Esophagus muscularis mucosa (tissue), 4 donors: Measurements from ENCODE around the gene C2orf42. TPM values are rescaled to one million over a fixed set of nuclear protein-coding genes. Genes with fewer than 3 reads are reported as not detected.
A peak's percentile ranks its signal among the peaks of the same experiment; 100 is the strongest.

Experiments
- DNase-seq: peaks from one replicate; pipeline ENCODE4 v3.0.0-alpha.2; 2017; ENCODE audit errors: extremely low spot score
- H3K27ac ChIP-seq, 4 donors: fragments of 200-600 bp; sonication (generic); replicated peaks in 1 of 4; 1 replicate in 3 of 4; 2 replicates in 1 of 4; pipeline ENCODE4 v1.5.1; 2016 to 2019; ENCODE audit warnings: mild to moderate bottlenecking in 1 of 4
- H3K27me3 ChIP-seq, 4 donors: fragments of 200-600 bp; sonication (generic); one replicate each; pipeline versions ENCODE4 v1.5.1 to v1.6.0; 2016 to 2019
- H3K36me3 ChIP-seq, 4 donors: fragments of 200-600 bp; sonication (generic); one replicate each; pipeline ENCODE4 v1.5.1; 2016 to 2019
- H3K4me1 ChIP-seq, 4 donors: fragments of 200-600 bp; sonication (generic); one replicate each; pipeline ENCODE4 v1.5.1; 2016 to 2019
- H3K4me3 ChIP-seq, 4 donors: fragments of 200-600 bp; sonication (generic); 1 replicate in 2 of 4; 2 replicates in 2 of 4; pipeline ENCODE4 v1.5.1; 2016 to 2019; ENCODE audit warnings: mild to moderate bottlenecking in 4 of 4, moderate library complexity in 1 of 4
- H3K9me3 ChIP-seq, 4 donors: fragments of 200-600 bp; sonication (generic); 1 replicate in 3 of 4; 2 replicates in 1 of 4; pipeline ENCODE4 v1.5.1; 2016 to 2019
- CTCF ChIP-seq, 3 experiments: fragments of 200-600 bp in 2 of 3; fragments of 450-650 bp in 1 of 3; sonication (generic) in 2 of 3; IDR thresholded peaks; one replicate each; pipeline ENCODE4 v1.5.1; 2017 to 2019; ENCODE audit warnings: antibody characterized with exemption in 3 of 3, mild to moderate bottlenecking in 2 of 3, moderate library complexity in 1 of 3
- EP300 ChIP-seq: sonication (generic); formaldehyde crosslinking; IDR thresholded peaks from one replicate; pipeline ENCODE4 v1.6.1; 2017; ENCODE audit warnings: antibody characterized with exemption
- POLR2A ChIP-seq: fragments of 450-650 bp; IDR thresholded peaks from one replicate; pipeline ENCODE4 v1.6.1; 2017; ENCODE audit warnings: antibody characterized with exemption, moderate library complexity, mild to moderate bottlenecking, low read depth
- POLR2AphosphoS5 ChIP-seq, 2 donors: sonication (generic); formaldehyde crosslinking; IDR thresholded peaks; one replicate each; pipeline ENCODE4 v1.6.1; 2017; ENCODE audit warnings: antibody characterized with exemption in 2 of 2
- WGBS: methylation state at CpG from one replicate; pipeline ENCODE4 v1.1.5; 2018; 5-methylcytosine and 5-hydroxymethylcytosine counted together
- intact Hi-C: fragments of 100-400 bp; cut with DNase I; formaldehyde crosslinking; loops from one replicate; pipeline ENCODE4 v1.15.1; 2023
- total RNA-seq, 4 donors: library from RNA; depleted of rRNA; stranded (reverse); fragments of >200 nt; gene quantifications; one replicate each; pipeline versions ENCODE4 v1.1.0 to v1.2.1, GENCODE V29; 2016

Gene C2orf42
- total RNA-seq, 4 donors from 2014 or later, result 15.4 to 20.9 (median 17.9) TPM

- Histone ChIP-seq H3K4me1 (peaks cover 21 to 26% (median 23%) of the 10 kb centered on the region in 4 donors), H3K4me3 (no peak overlapping the region), H3K36me3 (peaks cover 0 to 6% (median 3%) of the 10 kb centered on the region in 4 donors), H3K27me3 (no peaks in the 10 kb centered on the region), H3K9me3 (no peaks in the 10 kb centered on the region), H3K27ac (no peak overlapping the region)
- intact Hi-C loops, result loop anchor here (5.0 kb wide), 1 partner anchor 72 kb away; no protein-coding TSS in a partner anchor
- no peak for DNase-seq
- WGBS, result 94% methylated on average over 21 of the region's 21 CpGs
- TF ChIP-seq EP300 (no peak), CTCF (IDR thresholded peaks at IDR 0.05) (no peak), POLR2A (no peak), POLR2AphosphoS5 (IDR thresholded peaks at IDR 0.05) (no peak)
Measured at GRCh38 chr2:70144443-70145143, 46.2 kb downstream of the C2orf42 start.

GRCh38 chr2:70143314-70144150 is 47.3 kb downstream of the C2orf42 start:
- H3K4me1 ChIP-seq, result peaks cover 21 to 26% (median 23%) of the 10 kb centered on the region in 4 donors
- DNase-seq, result no peak
- intact Hi-C loops, result loop anchor here (2.0 to 5.0 kb wide), 2 partner anchors 71 to 227 kb away; no protein-coding TSS in a partner anchor
- H3K27me3 ChIP-seq, result no peaks in the 10 kb centered on the region
- WGBS, result 67% methylated on average over 18 of the region's 18 CpGs
- peak in 1 of 2 donors; percentile 50 for TF ChIP-seq POLR2AphosphoS5 (IDR thresholded peaks at IDR 0.05)
- no peak for TF ChIP-seq EP300
- peak overlapping the region; percentile 55 to 79 (median 70) for H3K4me3 ChIP-seq
- no peaks in the 10 kb centered on the region for H3K36me3 ChIP-seq
- H3K27ac ChIP-seq, result peak overlapping the region; percentile 95 to 99 (median 99)
- H3K9me3 ChIP-seq, result no peaks in the 10 kb centered on the region

GRCh38 chr2:70142590-70143313 is 48.1 kb downstream of the C2orf42 start:
- no peak for TF ChIP-seq EP300
- TF ChIP-seq POLR2AphosphoS5 (IDR thresholded peaks at IDR 0.05), result peak; percentile 97 to 100
- peak; percentile 95 to 99 (median 98) for TF ChIP-seq CTCF (IDR thresholded peaks at IDR 0.05)
- TF ChIP-seq POLR2A, result peak; percentile 82
- Histone ChIP-seq H3K9me3 (no peaks in the 10 kb centered on the region), H3K36me3 (no peaks in the 10 kb centered on the region), H3K4me1 (peaks cover 21 to 26% (median 23%) of the 10 kb centered on the region in 4 donors), H3K4me3 (peak overlapping the region; percentile 76 to 91 (median 78)), H3K27me3 (no peaks in the 10 kb centered on the region), H3K27ac (peak overlapping the region; percentile 98 to 99 (median 99))
- intact Hi-C loops, result loop anchor here (1.0 to 5.0 kb wide), 3 partner anchors 54 to 226 kb away; no protein-coding TSS in a partner anchor
- DNase-seq, result peak; percentile 100
- WGBS, result 0% methylated on average over 38 of the region's 50 CpGs

GRCh38 chr2:70141902-70142589 is 48.8 kb downstream of the C2orf42 start:
- no peak for TF ChIP-seq CTCF (IDR thresholded peaks at IDR 0.05)
- peak; percentile 12 for TF ChIP-seq EP300
- TF ChIP-seq POLR2AphosphoS5 (IDR thresholded peaks at IDR 0.05), result no peak
- TF ChIP-seq POLR2A, result peak; percentile 95
- intact Hi-C loops, result loop anchor here (1.0 to 5.0 kb wide), 3 partner anchors 54 to 225 kb away; no protein-coding TSS in a partner anchor
- Histone ChIP-seq H3K36me3 (no peaks in the 10 kb centered on the region), H3K4me1 (peaks cover 21 to 26% (median 23%) of the 10 kb centered on the region in 4 donors), H3K27ac (peak overlapping the region; percentile 98 to 99 (median 99)), H3K9me3 (no peaks in the 10 kb centered on the region), H3K4me3 (peak overlapping the region; percentile 76 to 91 (median 78)), H3K27me3 (no peaks in the 10 kb centered on the region)
- DNase-seq, result no peak
- 5% methylated on average over 15 of the region's 73 CpGs for WGBS
